ENCODE results near the gene COL6A1.
"Not testable (repeated sequence)": the region's sequence is repeated elsewhere in the genome, so short reads cannot be mapped to it uniquely, and the experiment has no call there.

COL6A1 gene

DNA sequence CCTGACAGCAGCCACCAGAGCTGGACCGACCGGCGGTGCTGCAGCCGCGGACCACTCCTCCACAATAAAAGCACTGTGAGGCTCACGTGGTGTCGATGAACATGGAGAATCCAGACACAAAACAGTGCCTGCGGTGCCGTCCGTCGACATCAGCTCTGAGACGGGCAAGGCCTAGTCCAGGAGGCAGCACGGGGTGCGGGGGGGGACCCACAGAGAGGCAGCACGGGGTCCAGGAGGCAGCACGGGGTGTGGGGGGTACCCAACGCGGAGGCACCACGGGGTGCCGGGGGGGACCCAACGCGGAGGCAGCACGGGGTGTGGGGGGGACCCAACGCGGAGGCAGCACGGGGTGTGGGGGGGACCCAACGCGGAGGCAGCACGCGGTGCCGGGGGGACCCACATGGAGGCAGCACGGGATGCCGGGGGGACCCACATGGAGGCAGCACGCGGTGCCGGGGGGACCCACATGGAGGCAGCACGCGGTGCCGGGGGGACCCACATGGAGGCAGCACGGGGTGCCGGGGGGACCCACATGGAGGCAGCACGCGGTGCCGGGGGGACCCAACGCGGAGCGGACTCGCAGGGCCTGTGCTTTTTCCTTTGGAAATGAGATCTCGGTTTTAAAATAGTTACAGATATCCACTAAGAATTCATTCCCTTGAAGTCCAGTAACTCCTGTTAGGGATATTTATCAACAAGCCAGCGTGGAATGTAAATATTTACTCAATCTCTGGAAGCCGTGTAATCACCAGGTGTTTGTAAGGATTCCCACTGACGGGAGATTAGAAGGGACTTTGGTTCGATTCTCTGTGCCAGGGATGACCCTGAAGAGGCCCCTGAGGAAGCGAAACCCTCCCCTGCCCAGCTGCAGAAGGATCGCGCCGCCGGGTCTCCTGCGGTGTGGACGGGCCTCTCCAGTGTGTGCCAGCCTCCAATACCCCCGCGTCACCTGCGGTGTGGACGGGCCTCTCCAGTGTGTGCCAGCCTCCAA is 52.1 kb downstream of the COL6A1 start:
- no peaks in the 10 kb centered on the region for H3K4me1 Mint-ChIP-seq
- no peaks in the 10 kb centered on the region for H3K36me3 Mint-ChIP-seq
- peaks cover 2% of the 10 kb centered on the region for H3K27me3 Mint-ChIP-seq
- ATAC-seq (ENCODE audit: low read depth) (no peak), DNase-seq (ENCODE audit: low spot score in 2 of 2) (no peak)
- H3K9me3 Mint-ChIP-seq: peaks cover 3% of the 10 kb centered on the region
- no peak overlapping the region for H3K27ac Mint-ChIP-seq
- no peak overlapping the region for H3K4me3 Mint-ChIP-seq

DNA sequence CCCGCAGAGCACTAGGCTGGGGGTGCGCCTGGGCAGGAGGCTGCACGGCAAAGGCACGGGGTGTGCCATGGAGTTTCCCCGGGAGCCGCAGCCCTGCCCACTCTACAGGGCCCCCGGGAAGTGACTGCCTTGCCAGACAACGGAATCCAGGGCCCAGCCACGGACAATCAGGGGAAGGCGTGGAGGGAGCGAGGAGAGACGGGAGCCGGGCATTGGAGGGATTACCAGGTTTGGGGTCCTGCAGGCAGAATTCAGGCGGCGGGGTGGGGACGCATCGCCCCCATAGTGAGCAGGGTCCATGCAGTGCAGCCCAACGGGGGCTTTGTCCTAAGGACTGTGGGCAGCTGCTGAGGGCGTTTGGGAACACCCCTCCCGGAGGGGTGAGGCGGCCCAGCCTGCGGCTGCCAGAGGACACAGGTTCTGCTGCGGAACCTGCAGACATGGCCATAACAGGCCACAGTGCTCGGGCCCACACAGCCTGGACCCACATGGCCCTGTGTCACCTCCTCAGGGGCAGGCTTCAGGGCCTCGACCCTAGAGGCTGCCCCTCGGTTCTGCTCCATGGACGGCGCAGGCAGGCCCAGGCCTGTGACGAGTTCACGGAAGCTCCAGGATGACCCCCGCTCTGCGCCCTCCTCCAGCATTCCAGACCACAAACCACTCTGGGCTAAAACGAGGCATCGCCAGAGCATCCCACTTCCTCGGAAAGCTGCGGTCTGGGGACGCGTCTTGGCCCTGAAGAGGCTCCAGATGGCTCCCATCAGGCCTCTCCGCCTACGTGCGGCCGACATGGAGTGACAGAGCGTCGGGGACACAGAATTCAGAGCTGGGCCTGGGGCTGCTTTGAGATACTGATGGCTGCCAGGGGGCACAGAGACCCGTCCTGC is 54.5 kb downstream of the COL6A1 start:
- Mint-ChIP-seq H3K4me3 (no peak overlapping the region), H3K27me3 (peaks cover 2% of the 10 kb centered on the region), H3K9me3 (no peaks in the 10 kb centered on the region), H3K4me1 (no peaks in the 10 kb centered on the region), H3K36me3 (no peaks in the 10 kb centered on the region), H3K27ac (no peak overlapping the region)
- DNase-seq (ENCODE audit: low spot score in 2 of 2) (no peak), ATAC-seq (ENCODE audit: low read depth) (no peak)

DNA sequence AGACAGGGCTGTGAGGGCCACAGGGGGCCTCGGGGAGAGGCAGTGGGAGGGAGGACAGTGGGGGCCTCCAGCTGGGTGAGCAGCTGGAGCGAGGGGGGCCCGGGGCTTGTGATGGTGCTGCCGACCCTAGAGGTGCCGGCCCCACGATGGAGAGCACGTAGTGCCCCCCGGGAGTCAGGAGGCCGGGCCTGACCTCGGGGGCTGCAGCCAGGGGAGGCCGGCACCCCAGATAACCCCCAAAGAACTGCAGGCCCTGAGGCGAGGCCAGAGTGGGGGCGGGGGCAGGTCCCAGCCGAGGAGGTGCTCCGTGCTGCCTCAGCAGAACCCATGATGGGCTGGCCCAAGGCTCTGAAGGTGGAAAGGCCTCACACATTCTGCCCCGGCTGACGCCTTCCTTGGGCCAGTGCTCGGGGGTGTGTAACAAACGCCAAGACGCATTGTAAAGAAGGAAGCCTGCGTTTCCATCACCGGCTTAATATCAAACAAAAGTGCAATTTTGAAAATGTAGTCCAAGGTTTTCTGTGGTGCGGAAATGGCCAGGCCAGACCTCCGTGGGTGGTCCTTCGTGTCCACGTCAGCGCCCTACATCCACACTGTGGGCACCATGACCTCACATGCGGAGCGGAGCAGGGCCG is 55.2 kb downstream of the COL6A1 start:
- Mint-ChIP-seq H3K4me1 (no peaks in the 10 kb centered on the region), H3K27me3 (peaks cover 4% of the 10 kb centered on the region), H3K27ac (no peak overlapping the region), H3K9me3 (peaks cover under 1% of the 10 kb centered on the region), H3K36me3 (no peaks in the 10 kb centered on the region), H3K4me3 (no peak overlapping the region)
- ATAC-seq (ENCODE audit: low read depth) (no peak), DNase-seq (ENCODE audit: low spot score in 2 of 2) (no peak)

DNA sequence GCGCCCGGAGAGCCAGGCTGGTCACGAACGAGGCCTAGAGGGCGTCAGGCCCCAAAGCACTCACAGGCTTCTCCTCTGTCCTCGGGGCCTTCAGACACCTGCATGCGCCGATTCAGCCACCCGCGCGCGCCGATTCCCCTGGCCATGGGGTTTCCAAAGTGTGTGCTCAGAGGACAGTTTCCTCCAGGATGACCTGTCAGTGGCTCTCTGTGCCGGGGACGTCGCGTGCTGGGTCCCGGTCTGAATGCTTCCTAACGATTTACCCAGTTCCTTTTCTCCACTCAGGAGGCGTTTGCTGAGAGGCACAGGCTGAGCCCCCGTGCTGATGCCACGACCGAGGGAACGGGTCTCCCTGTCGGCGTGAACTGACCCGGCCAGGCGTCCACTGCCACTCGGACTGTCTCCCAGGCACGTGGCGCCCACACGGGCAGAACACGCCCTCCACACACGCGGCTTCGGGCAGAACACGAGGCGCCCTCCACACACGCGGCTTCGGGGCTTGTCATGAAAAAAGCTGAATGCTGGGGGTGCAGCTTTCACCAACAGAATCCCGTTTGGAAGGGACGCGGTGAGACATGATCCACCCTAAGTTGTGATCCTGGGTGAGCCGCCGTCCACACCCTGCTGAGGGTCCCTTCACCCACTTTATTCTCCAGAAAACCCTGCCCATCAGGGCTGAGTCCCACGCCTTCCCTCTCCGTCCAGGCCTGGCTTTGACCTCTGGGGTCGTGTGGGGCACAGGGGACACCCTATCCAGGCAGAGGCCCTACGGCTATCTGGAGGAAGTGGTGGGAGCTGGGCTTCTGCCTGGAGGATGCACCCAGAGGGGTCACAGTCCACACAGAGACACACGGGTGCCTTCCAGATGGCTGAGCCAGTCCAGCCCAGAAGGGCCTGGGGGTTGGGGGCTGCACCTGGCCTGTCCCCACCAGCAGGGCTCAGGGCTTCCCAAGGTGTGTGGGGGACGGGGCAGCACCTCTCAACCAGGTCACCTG is 56.1 kb downstream of the COL6A1 start:
- Mint-ChIP-seq H3K27me3 (peaks cover 3% of the 10 kb centered on the region), H3K9me3 (peaks cover 1% of the 10 kb centered on the region), H3K36me3 (no peaks in the 10 kb centered on the region), H3K4me1 (no peaks in the 10 kb centered on the region), H3K27ac (no peak overlapping the region), H3K4me3 (no peak overlapping the region)
- ATAC-seq (ENCODE audit: low read depth): no peak
- DNase-seq (ENCODE audit: low spot score in 2 of 2): no peak

DNA sequence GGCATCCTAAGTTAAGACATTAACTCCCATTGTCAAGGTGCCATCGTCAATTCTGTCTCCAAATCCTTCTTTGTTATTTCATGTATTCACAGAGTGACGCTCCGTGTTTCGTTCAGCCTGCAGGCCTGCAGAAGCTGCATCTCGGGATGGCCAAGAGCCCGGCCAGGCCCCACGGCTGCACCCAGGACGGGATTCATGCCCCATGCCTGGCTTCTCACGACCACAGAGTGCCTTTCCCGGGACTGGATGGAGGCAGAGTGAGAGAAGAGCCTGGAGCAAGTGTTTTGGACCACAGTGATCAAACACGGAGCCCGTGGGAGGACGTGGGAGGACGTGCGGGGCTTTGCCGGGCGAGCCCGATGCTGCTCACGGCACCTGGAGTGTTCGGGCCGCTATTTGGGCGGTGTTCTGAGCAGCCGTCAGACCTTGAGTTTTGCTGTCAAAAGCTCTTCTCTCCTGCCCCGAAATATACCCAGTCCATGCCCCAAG is 56.8 kb downstream of the COL6A1 start:
- Mint-ChIP-seq H3K27me3 (peaks cover 3% of the 10 kb centered on the region), H3K9me3 (peaks cover 1% of the 10 kb centered on the region), H3K4me3 (no peak overlapping the region), H3K4me1 (no peaks in the 10 kb centered on the region), H3K36me3 (no peaks in the 10 kb centered on the region), H3K27ac (no peak overlapping the region)
- no peak for ATAC-seq (ENCODE audit: low read depth)
- no peak for DNase-seq (ENCODE audit: low spot score in 2 of 2)

DNA sequence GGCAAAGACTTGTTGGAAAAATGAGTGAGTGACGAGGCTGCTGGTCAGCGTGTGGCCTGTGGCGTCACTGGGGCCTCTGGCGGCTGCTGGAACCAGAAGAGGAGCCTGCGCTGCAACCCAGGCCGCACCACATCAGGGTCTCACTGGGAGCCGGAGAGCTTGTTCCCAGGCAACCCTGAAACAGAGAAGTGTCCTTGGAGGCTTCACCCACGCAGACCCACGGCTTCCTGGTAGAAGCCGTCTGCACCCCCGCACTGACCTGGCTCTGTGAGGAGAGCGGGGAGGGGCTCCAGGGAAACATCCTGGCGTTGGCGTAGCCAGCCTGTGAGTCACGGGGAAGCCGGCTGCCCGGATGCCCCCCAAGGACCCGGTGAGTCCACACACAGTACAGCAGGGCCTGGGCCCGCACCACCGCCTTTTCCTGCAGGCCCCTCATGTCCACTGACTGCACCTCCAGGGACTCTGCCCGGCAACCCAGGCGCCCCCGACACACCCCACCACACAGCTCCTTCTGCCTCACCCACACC is 57.4 kb downstream of the COL6A1 start:
- H3K27ac Mint-ChIP-seq: no peak overlapping the region
- H3K36me3 Mint-ChIP-seq: no peaks in the 10 kb centered on the region
- ATAC-seq (ENCODE audit: low read depth): no peak
- H3K4me1 Mint-ChIP-seq: no peaks in the 10 kb centered on the region
- peaks cover 1% of the 10 kb centered on the region for H3K9me3 Mint-ChIP-seq
- peaks cover 3% of the 10 kb centered on the region for H3K27me3 Mint-ChIP-seq
- no peak for DNase-seq (ENCODE audit: low spot score in 2 of 2)
- no peak overlapping the region for H3K4me3 Mint-ChIP-seq

DNA sequence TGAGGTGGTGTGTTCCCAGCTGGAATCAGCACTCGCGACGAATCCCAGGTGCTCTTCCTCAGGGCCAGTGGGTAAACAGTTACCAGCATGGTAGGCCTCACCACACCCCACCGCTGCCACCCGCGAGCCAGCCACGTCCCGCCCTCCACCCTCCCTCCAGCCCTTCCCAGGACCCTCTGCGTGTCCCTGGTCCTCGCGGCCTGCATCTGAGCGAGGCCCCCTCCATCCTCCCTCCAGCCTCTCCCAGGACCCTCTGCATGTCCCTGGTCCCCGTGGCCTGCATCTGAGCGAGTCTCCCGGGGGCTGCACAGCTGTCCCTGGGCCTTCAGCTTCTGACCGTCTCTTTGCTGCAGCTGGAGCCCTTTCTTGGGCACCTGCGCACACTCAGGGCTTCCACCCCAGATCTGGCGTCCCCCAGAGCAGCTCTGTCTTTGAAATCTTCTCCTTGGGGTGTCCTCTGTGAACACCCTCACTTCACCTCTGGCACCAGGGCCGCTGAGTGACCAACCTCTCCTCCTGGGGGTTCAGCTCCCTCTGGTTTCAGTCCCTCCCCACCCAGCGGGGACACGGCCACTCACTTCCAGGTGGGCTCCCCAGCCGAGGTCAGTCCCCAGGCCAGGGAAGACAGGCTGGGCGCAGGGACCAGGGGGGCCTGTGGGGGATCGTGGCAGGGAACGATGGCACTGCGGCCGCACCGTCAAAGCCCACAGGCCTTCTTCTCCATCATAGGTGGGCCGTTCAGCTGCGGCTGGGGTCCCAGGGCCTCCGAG is 58.5 kb downstream of the COL6A1 start:
- no peak for ATAC-seq (ENCODE audit: low read depth)
- Mint-ChIP-seq H3K4me3 (no peak overlapping the region), H3K4me1 (no peaks in the 10 kb centered on the region), H3K27ac (no peak overlapping the region), H3K9me3 (peaks cover 1% of the 10 kb centered on the region), H3K27me3 (peaks cover 3% of the 10 kb centered on the region), H3K36me3 (no peaks in the 10 kb centered on the region)
- DNase-seq (ENCODE audit: low spot score in 2 of 2): no peak

DNA sequence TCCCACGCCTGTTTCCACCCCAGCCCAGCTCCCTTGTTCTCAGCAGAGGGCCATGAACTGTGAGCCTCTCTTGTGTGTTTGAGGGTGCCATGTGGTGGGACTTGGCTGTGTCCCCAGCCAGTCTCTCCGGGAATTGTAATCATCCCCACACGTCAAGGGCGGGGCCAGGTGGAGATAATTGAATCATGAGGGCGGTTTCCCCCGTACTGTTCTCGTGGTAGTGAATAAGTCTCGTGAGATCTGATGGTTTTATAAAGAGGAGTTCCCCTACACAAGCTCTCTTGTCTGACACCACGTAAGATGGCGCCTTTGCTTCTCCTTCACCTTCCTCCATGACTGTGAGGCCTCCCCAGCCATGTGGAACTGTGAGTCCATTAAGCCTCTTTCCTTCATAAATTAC is 59.1 kb downstream of the COL6A1 start:
- DNase-seq (ENCODE audit: low spot score in 2 of 2) (no peak), ATAC-seq (ENCODE audit: low read depth) (no peak)
- Mint-ChIP-seq H3K4me3 (no peak overlapping the region), H3K9me3 (peaks cover 1% of the 10 kb centered on the region), H3K27me3 (peaks cover 3% of the 10 kb centered on the region), H3K36me3 (no peaks in the 10 kb centered on the region), H3K4me1 (no peaks in the 10 kb centered on the region), H3K27ac (no peak overlapping the region)

DNA sequence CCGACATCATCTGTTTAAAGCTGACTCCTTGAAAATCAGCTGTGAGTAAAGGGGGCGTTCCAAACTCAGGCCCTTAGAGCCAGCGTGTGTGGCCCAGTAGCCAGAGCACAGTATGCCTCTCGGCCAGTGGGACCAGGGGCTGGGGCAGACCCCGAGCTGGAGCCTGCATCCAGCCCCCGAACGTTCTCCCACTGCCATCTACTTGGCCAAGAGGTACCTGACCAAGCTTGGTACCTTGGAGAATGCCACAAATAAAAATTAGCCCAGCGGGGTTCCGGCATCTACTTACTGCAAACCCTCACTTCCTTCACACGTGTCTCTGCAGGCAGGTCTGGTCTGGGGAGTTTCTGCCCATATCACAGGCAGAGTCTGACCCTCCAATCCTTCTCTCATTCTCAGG is 59.6 kb downstream of the COL6A1 start:
- H3K9me3 Mint-ChIP-seq: peaks cover 1% of the 10 kb centered on the region
- H3K27me3 Mint-ChIP-seq: peaks cover 3% of the 10 kb centered on the region
- no peaks in the 10 kb centered on the region for H3K36me3 Mint-ChIP-seq
- H3K4me1 Mint-ChIP-seq: no peaks in the 10 kb centered on the region
- no peak for DNase-seq (ENCODE audit: low spot score in 2 of 2)
- H3K4me3 Mint-ChIP-seq: no peak overlapping the region
- no peak overlapping the region for H3K27ac Mint-ChIP-seq
- ATAC-seq (ENCODE audit: low read depth): no peak

DNA sequence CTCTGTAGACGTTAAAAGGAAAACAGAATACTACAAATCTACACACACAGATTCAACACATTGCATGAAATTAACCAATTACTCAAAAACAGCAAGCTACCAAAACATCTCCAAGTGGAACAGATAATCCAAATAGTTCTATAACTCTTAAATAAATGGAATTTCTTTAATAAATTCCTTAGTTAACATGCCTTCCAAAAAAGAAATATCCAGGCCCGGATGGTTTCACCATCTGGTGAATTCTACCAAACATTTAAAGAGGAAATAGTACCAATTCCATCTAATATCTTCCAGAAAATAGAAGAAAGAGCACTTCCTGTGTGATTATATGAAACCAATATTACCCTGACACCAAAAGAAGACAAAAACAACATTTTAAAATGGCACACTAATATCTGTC is 63.6 kb downstream of the COL6A1 start:
- Mint-ChIP-seq H3K36me3 (no peaks in the 10 kb centered on the region), H3K4me3 (no peak overlapping the region), H3K27ac (no peak overlapping the region), H3K4me1 (no peaks in the 10 kb centered on the region), H3K9me3 (peaks cover 1% of the 10 kb centered on the region), H3K27me3 (peaks cover 3% of the 10 kb centered on the region)
- ATAC-seq (ENCODE audit: low read depth) (no peak), DNase-seq (ENCODE audit: low spot score in 2 of 2) (no peak)

DNA sequence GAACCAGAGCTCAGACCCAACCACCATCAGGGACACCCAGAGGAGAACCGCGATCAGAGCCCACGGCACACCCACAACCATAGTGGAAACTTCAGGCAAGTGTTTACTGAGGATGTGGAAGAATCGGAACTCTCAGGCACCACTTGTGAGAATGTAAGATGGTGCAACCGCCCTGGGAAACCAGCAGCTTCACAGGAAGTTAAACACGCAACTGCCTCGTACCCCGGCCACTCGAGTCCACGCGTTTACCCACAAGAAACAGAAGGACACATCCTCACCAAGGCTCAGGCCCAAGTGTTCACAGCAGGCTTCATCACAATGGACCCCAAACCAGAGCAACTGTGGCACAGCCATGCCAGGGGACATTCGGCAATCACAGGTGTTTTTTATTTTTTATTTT is 64.9 kb downstream of the COL6A1 start:
- no peak overlapping the region for H3K27ac Mint-ChIP-seq
- DNase-seq (ENCODE audit: low spot score in 2 of 2): no peak
- H3K4me3 Mint-ChIP-seq: no peak overlapping the region
- H3K36me3 Mint-ChIP-seq: no peaks in the 10 kb centered on the region
- H3K9me3 Mint-ChIP-seq: peaks cover 1% of the 10 kb centered on the region
- no peaks in the 10 kb centered on the region for H3K4me1 Mint-ChIP-seq
- peaks cover 3% of the 10 kb centered on the region for H3K27me3 Mint-ChIP-seq
- ATAC-seq (ENCODE audit: low read depth): no peak

DNA sequence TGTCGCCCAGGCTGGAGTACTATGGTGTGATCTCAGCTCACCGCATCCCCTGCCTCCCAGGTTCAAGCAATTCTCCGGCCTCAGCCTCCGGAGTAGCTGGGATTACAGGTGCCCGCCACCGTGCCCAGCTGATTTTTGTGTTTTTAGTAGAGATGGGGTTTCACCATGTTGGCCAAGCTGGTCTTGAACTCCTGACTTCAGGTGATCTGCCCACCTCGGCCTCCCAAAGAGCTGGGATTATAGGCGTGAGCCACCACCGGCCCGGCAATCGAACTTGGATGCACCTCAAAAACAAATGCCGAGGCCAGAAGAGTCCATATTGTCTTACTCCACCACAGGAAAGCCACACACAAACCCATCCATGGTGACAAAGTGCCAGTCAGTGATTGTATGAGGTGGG is 65.3 kb downstream of the COL6A1 start:
- H3K4me3 Mint-ChIP-seq, H3K9me3 Mint-ChIP-seq: not testable (repeated sequence)

More for the DNA sequence above, 65.3 kb downstream of the COL6A1 start:
- H3K27ac Mint-ChIP-seq; H3K4me1 Mint-ChIP-seq; DNase-seq (ENCODE audit: low spot score in 2 of 2); H3K27me3 Mint-ChIP-seq; H3K36me3 Mint-ChIP-seq; ATAC-seq (ENCODE audit: low read depth): not testable (repeated sequence)

All from memory B cell (primary cell).